ENCODE measurements around the gene EYS.
"Not testable (repeated sequence)": the region's sequence is repeated elsewhere in the genome, so short reads cannot be mapped to it uniquely, and the experiment has no call there.

EYS gene

GRCh38 chr6:63926950-63927927 lies 1779.8 kb downstream of the EYS start:
- no peak for DNase-seq

- no peak for DNase-seq
Measured at GRCh38 chr6:63926258-63926780, 1780.7 kb downstream of the EYS start.

- DNase-seq: no peak
Measured at GRCh38 chr6:63923139-63923739, 1783.8 kb downstream of the EYS start.

DNA sequence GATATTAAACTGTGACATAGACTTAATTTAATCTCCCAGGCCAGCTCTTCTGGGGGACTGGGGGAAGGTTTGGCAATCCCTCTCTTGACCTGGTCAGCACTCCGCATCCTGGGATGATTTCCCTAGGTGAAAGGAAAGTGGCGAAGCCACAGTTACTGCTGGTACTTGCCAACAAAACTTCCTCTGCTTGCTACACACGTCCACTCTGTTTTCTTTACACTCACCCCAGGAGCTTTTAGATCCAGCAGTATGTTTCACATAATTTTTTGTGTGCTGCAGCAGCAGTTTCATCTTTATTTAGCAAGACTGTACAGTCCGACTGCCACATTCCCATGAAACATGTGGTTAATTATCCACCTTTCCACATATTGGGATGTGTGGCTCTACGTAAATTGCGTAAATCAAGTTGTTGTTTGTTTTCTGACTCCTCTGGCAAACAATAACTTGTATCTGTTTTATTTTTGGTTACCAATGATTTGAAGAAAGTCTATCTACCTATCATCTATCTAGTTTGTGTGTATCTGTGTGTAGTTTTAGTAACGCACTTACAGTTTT lies 1787.4 kb downstream of the EYS start:
- no peak for DNase-seq

DNA sequence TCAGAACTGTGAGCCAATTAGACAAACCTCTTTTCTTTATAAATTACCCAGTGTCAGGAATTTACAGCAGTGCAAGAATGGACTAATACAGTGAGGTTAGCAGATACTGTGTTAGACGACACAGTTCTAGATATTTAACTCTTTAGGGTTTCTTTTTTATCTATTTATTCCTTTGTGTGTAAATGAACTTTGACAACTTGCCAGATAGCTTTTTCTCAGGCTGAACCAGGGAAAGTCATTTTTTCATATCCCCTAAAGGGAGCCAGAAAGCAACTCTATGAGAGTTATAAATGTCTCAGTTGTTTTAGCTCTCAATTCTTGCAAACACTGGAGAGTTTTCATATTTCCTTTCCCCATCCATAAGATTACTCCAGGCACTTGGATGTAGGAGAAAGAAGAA lies 1794.1 kb downstream of the EYS start:
- DNase-seq: no peak

GRCh38 chr6:63910863-63911551 lies 1796.0 kb downstream of the EYS start:
- no peak for DNase-seq

DNA sequence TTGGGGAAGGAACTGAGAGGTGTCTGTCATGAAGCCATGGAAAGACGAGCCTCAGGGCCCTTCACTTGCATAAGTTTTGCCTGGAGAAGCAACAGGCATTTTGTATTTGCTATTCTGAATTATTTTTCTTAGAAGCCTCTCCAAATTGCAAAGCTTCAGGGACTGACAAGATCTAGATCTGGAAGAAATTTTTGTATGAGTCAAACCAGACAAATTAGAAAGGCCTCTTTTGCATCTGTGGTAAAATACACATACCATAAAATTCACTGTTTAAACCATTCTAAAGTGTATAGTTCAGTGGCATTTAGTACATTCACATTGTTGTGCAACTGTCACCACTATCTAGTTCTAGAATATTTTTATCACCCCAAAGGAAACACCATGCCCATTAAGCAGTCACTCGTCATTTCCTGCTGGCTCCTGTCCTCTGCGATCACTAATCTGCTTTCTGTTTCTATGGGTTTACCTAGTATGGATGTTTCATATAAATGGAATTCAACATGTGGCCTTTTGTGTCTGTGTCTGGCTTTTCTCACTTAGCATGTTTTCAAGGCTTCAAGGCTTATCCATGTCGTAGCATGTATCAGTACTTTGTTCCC lies 1802.3 kb downstream of the EYS start:
- DNase-seq: no peak

DNA sequence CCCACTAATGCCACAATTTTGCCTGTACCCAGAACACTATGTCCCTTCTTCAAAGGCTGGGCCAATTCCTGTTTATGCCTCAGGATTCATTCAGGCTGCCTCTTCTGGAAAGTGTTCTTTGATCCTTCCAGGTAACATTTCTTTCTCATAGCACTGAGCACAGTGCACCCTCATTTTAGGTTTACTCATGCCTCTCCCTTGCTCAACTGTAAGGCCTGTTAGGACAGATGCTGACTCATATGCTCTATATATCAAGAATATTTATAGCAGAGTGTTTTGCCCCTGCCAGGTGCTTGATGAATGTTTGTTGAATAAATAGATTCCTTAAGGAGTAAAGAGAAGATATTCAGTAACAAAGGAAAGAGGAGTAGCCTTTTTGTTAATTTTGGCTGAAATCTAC lies 1807.5 kb downstream of the EYS start:
- no peak for DNase-seq

- DNase-seq: no peak
Measured at GRCh38 chr6:63897952-63898351, 1809.1 kb downstream of the EYS start.

GRCh38 chr6:63897459-63897858 lies 1809.6 kb downstream of the EYS start:
- DNase-seq: no peak

DNA sequence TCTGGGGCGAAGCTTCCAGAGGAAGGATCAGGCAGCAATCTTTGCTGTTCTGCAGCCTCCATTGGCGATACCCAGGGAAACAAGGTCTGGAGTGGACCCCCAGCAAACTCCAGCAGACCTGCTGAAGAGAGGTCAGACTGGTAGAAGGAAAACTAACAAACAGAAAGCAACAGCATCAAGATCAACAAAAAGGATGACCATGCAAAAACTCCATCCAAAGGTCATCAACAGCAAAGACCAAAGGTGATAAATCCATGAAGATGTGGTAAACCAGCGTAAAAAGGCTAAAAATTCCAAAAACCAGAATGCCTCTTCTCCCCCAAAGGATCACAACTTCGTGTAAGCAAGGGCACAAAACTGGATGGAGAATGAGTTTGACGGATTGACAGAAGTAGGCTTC lies 1818.6 kb downstream of the EYS start:
- no peak for DNase-seq

DNA sequence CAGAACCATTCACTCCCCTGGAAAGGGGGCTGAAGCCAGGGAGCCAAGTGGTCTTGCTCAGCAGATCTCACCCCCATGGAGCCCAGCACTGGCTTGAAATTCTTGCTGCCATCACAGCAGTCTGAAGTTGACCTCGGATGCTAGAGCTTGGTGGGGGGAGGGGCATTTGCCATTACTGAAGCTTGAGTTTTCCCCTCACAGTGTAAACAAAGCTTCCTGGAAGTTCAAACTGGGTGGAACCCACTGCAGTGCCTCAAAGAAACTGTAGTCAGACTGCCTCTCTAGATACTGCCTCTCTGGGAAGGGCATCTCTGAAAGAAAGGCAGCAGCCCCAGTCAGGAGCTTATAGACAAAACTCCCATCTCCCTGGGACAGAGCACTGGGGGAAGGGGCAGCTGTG lies 1819.2 kb downstream of the EYS start:
- not testable (repeated sequence) for DNase-seq

DNA sequence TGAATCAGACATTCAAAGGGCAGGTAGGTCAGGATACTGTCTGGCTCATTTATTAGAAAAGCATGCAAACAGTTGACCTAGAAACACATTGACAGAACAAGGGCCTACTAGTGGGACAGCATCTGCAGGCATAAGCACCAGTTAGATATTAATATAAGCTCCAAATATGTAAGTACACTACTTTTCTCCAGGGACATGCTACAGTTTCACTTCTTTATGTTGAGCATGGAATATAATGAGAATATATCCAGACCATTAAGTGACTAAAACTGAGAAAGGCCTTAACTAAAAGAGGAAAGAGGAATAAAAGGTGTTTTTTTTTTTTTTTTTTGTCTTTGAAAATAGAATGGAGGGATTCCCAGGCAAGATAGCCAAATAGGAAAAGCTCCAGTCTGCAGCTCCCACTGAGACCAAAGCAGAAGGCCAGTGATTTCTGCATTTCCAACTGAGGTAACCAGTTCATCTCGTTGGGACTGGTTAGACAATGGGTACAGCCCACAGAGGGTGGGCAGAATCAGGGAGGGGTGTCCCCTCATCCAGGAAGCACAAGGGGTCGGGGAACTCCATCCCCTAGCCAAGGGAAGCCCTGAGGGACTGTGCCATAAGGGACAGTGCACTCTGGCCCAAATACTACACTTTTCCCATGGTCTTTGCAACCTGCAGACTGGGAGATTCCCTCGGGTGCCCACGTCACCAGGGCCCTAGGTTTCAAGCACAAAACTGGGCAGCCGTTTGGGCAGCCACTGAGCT lies 1819.8 kb downstream of the EYS start:
- DNase-seq: no peak

GRCh38 chr6:63886341-63886740 lies 1820.7 kb downstream of the EYS start:
- no peak for DNase-seq

DNA sequence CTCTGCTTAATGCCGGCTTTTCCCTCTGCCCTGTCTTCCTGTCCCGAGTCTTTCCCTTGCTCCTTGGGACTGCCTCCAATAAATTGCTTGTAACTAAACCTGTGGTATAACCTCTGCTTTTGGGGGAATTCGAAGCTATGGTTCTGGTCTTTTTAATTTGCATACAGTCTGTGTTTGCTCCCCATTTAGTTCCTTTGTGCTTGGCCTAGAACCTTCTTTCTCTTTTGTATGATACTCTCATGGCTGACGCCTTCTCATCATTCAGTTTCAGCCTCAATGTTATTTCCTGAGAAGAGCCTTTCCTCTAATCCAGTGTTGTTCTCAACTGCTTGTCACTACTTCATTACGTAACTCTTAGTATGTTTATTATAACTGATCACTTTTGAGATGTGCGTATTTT lies 1823.4 kb downstream of the EYS start:
- no peak for DNase-seq

- DNase-seq: no peak
Measured at GRCh38 chr6:63882208-63882607, 1824.8 kb downstream of the EYS start.

DNA sequence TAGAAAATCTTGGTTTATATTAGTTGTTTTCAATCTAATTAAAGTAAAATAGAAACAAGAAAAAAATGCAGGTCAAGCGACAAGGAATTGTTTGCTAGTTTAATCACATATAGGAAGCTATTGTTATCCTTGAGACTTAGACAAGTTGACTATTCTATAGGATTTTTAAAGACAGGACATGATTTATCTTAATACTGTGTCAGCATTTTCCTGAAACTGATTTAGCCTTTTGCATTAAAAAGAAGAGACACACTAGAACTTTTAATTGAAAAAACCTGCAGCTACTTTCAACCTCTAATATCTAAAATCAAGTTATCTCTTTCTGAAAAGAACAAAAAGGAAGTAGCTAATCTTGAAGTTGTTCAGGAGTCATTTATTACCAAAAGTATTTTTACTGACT lies 1825.2 kb downstream of the EYS start:
- DNase-seq: no peak

GRCh38 chr6:63872233-63872632 lies 1834.8 kb downstream of the EYS start:
- no peak for DNase-seq

- DNase-seq: no peak
Measured at GRCh38 chr6:63868351-63868750, 1838.7 kb downstream of the EYS start.

GRCh38 chr6:63864671-63865318 lies 1842.2 kb downstream of the EYS start:
- no peak for DNase-seq

GRCh38 chr6:63864061-63864460 lies 1843.0 kb downstream of the EYS start:
- DNase-seq: no peak
